Mononuclear cell (primary cell): ENCODE data around the gene KRT76. TPM values are rescaled to one million over a fixed set of nuclear protein-coding genes. Genes with fewer than 3 reads are reported as not detected.

ENCODE experiments used
- H3K27me3 ChIP-seq: 2 replicates; pipeline ENCODE4 v1.6.0; 2011; ENCODE audit warnings: low read length, control low read depth; ENCODE audit not compliant: insufficient read depth
- H3K4me1 ChIP-seq: 2 replicates; pipeline ENCODE4 v1.5.1; 2011; ENCODE audit warnings: mild to moderate bottlenecking, low read length, control low read depth; ENCODE audit not compliant: insufficient read depth
- H3K4me3 ChIP-seq: 2 replicates; pipeline ENCODE4 v1.5.1; 2011; ENCODE audit warnings: mild to moderate bottlenecking, low read length, moderate library complexity
- H3K9me3 ChIP-seq: 2 replicates; pipeline ENCODE4 v1.5.1; 2011; ENCODE audit warnings: low read depth, mild to moderate bottlenecking, control low read depth, low read length
- total RNA-seq: library from RNA; depleted of rRNA; stranded (reverse); fragments of >200 nt; gene quantifications from one replicate; pipeline ENCODE4 v1.2.3, GENCODE V29; 2012

Gene KRT76
- not detected for total RNA-seq

DNA sequence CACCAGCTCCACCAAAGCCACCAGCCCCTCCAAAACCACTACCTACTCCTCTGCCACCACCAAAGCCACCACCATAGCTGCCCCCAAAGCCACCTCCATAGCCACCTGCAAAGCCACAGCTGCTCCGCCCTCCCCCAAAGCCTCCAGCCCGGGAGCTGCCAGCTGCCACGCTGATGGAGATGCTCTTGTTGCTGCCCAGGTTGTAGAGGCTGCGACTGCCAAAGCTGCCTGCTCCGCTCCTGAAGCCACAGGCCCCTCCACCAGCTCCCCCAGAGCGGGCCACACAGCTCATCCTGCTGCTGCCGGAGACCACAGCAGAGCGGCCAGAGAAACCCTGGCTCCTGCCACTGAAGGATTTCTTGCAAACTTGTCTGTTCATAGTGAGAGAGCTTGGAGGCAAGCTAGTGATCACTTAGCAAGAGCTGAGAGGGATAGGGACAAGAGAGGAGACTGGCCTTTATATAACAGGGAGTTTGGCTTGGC, at the start of gene KRT76:
Gene KRT76, minus strand, starts transcription at position 433 of the 483 bp plus-strand sequence. Its CDS starts 54 bp downstream, at position 379.
- H3K4me1 ChIP-seq = no peaks in the 10 kb centered on the region
- no peaks in the 10 kb centered on the region for H3K9me3 ChIP-seq

DNA sequence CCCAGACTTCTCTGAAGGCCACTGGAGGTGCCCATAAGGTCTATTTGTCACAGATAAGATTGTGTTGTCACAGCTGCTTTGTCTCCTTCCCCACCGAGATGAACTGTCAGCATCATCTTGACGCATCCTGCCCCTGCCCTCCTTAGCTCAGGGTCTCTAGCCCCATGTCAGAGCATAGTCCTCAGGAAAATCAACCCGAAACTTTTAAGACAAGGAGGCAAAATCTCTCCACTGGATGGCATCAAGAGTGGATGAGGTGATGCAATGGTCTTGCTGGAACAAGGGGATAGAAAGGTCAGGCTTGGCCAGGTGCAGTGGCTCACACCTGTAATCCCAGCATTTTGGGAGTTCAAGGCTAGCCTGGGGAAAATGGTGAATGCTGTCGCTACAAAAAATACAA, 48.8 kb upstream of the KRT76 start:
- no peaks in the 10 kb centered on the region for H3K4me1 ChIP-seq
- no peak overlapping the region for H3K4me3 ChIP-seq
- H3K9me3 ChIP-seq = no peaks in the 10 kb centered on the region
- H3K27me3 ChIP-seq = no peaks in the 10 kb centered on the region

More for the DNA sequence above, at the start of gene KRT76:
- Histone ChIP-seq H3K4me3 (no peak within 1 kb of the TSS), H3K27me3 (no peaks in the 10 kb centered on the region)

DNA sequence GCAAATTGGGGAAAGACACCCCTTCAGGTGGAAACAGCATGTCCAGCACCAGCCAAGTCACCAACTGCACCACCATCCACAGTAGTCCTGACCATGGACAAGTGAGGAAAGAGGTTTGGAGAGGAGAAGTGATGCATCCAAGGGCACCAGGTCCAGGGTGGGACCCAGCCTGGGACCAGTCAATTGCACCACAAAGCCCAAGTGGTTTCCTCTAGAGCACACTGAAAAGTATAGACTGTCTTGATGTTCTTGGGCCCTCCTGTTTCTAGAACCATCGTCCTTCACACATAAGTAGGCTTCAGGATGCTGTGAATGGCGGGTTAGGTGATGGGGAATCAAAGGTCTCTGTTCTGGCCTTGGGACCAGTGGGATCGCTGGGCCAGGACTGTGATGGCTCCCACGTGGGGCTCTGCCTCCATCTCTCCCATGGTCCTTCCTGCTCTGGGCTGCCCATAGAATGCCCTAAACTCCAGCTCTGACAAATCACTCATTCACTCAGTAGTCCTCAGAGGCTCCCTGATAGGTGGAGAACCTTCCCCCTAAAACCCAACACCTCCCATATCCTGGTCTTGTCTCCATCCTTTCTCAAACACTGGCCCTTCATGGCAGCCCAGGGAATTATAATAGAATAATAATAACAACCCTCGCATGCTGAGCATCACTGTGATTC, 47.7 kb upstream of the KRT76 start:
- H3K9me3 ChIP-seq = no peaks in the 10 kb centered on the region
- H3K27me3 ChIP-seq = no peaks in the 10 kb centered on the region
- H3K4me1 ChIP-seq = no peaks in the 10 kb centered on the region
- H3K4me3 ChIP-seq = no peak overlapping the region

DNA sequence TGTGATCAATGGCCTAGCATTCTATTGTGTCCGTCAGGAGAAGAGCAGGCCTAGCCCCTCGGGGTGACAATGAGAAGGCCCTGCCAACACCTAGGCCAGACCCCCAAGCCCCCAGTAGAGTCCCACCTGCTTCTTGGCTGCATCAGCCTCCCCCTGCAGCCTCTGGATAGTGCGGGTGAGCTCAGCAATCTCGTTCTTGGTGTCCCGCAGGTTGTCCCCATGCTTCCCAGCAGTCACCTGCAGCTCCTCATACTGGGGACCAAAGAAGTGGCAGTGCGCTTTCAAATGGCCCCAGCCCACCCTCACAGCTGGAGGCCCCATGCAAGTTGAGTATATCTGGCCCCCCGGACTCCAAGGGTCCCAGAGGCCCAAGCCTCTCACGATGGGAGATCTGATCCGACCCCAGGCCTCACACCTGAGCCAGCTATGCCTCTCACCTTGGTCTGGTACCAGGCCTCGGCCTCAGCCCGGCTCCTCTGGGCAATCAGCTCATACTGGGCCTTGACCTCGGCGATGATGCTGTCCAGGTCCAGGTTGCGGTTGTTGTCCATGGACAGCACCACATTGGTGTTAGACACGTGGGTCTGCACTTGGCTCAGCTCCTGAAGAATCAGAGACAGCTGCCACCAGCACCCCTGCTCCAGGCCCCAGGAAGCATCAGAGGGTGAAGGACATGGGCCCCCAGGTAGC, 46.8 kb upstream of the KRT76 start:
- H3K9me3 ChIP-seq = no peaks in the 10 kb centered on the region
- no peaks in the 10 kb centered on the region for H3K4me1 ChIP-seq
- no peaks in the 10 kb centered on the region for H3K27me3 ChIP-seq
- H3K4me3 ChIP-seq = no peak overlapping the region

DNA sequence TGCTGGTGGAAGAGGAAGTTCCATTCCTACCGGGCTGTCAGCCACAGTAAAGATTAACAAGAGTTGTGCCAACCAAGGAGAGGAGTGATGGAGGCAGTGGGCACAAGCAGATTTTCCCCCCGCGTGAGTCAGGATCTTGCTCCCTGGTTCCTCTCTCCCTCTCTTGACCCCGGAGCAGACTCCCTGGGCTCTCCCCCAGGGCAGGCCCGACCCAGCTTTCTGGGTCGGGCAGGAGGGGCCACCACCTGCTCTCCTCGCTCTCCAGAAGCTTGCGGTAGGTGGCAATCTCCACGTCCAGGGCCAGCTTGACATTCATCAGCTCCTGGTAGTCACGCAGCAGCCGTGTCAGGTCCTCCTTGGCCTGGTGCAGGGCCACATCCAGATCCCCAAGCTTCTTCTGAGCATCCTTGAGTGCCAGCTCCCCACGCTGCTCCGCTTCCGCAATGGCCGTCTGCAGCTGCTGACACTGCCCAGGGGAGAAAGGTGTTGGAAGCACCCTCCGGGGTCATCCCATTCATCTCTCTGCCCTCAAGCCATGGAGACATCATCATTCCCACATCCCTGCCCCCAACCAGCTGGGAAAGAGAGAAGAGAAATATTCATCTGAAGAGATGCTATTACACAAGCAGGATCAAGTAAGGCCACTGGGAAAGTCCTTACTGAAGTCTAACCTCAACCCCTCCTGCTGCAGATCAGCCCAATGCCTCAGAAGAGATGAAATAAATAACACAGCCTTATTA, 45.8 kb upstream of the KRT76 start:
- Histone ChIP-seq H3K4me3 (no peak overlapping the region), H3K27me3 (no peaks in the 10 kb centered on the region), H3K9me3 (no peaks in the 10 kb centered on the region), H3K4me1 (no peaks in the 10 kb centered on the region)

DNA sequence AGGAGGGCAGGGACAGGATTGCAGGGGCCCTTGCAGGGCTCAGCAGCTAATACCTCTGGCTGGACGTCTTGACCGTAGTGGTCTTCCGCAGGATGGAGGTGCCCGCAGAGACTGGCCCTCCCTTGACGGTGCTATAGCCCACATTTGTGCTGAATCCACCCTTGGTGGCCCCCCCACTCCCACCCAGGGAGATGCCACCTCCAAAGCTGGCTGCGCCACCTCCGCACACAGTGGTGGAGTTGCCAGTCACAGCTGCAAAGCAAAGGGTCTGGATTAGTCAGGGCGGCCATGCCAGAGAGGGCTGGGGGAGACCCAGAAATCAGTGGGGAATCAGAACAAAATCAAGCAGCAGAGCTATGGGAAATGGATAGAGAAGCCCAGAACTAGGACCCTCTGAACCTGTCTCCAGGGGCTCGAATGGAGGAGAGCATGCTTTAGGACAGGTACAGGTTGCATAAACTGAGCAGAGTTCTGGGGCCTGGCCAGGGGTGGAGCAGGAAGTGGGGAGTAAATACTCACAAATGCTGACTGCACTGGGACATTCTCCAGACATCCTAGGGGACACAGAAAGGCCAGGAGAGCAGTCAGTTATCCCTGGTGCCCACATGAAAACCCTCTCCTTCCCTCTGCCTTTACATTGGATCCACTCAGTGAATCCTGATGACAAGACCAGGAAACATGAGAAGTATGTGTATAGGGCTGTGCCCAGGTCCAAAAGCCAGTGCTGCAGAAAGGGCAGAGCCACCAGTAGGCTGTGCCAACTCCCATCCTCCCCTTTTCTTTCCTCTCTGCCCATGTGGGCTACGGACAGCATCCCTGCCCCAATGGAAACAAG, 44.9 kb upstream of the KRT76 start:
- H3K27me3 ChIP-seq = no peaks in the 10 kb centered on the region

DNA sequence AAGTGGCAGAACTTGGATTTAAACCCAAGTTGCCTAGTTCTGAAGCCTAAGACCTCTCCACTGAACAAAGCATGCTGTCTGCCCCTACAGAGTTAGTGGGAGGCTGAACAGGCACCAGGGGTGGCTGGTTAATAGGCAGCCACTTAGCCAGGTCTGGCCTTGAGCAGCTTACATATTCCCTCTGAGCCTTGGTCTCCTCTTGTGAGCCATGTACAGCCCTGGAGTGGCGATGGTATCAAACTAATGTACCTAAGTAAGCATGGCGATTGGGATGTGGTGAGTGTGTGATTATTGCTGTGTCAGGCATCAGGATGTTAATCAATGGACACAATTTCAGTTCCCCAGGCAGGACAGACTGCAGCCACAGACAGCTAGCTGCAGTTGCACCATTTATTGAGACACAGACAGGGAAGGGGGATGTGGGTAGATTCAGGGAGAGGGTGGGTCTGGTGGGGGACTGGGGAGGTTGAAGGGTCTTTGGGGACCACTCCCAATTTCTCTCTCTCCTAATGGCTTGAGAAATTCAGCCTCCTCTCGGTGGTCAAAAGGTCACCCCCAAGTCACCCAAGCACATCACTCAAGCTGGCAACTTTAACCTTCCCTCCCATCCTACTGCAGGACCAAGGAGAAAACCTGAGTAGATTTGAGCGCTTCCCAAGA, 44.1 kb upstream of the KRT76 start:
- no peaks in the 10 kb centered on the region for H3K27me3 ChIP-seq
- no peaks in the 10 kb centered on the region for H3K4me1 ChIP-seq
- H3K4me3 ChIP-seq = no peak overlapping the region
- no peaks in the 10 kb centered on the region for H3K9me3 ChIP-seq

More for the DNA sequence above, 44.9 kb upstream of the KRT76 start:
- H3K9me3 ChIP-seq = no peaks in the 10 kb centered on the region
- H3K4me3 ChIP-seq = no peak overlapping the region
- H3K4me1 ChIP-seq = no peaks in the 10 kb centered on the region

DNA sequence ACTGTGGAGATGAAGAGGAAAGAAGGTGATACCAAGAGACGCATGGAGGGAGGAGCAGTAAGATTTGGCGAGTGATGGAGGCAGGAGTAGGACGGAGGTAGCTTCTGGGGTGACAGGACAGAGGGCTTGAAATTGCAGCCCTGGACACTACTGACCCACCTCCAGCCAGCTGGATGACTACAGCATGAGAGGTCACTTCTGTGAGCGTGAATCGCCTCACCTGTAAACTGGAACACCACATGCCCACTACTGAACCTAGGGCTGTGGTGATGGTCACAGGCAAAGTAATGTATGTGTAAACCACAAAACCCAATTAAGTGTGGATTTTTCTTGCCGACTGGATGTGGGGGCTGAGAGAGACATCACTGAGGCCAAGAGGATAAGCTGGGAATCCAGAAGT, 43.4 kb upstream of the KRT76 start:
- Histone ChIP-seq H3K9me3 (no peaks in the 10 kb centered on the region), H3K4me3 (no peak overlapping the region), H3K27me3 (no peaks in the 10 kb centered on the region), H3K4me1 (no peaks in the 10 kb centered on the region)

DNA sequence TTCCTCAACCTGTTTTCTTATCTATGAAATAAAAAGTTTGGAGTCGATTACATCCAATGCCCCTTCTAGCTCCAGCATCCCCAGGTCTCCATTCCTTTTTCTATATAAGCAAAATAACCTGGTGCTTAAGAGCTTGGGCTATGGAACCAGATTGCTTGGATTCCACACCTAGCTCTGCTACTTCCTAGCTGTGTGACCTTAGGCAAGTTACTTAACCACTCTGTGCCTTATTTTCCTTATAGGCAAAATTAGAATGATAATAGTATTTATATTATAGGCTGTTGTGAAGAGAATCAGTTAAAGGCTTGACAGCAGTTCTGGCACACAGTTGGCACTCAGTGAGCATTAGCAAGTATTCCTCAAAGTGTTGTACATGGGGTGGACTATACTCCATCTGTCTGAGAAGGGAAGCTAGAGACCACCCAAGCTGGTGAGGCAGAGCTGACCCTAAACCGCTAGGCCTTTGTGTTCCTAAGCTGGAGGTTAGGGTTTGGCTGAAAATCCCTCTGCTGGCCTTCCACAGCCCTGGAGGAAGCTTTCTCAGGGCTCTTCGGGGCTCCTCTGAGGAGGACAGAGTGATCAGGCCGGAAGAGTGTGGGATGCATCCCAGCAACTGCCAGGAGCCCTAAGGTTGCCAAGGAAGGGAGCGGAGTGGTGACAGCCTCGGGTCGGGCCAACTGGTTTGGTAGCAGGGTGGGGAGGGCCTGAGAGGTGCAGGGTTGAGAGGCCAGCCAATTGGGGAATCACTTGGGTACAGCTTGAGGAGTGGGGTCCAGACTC, 42.8 kb upstream of the KRT76 start:
- no peaks in the 10 kb centered on the region for H3K9me3 ChIP-seq
- H3K4me3 ChIP-seq = no peak overlapping the region
- H3K4me1 ChIP-seq = no peaks in the 10 kb centered on the region
- no peaks in the 10 kb centered on the region for H3K27me3 ChIP-seq

DNA sequence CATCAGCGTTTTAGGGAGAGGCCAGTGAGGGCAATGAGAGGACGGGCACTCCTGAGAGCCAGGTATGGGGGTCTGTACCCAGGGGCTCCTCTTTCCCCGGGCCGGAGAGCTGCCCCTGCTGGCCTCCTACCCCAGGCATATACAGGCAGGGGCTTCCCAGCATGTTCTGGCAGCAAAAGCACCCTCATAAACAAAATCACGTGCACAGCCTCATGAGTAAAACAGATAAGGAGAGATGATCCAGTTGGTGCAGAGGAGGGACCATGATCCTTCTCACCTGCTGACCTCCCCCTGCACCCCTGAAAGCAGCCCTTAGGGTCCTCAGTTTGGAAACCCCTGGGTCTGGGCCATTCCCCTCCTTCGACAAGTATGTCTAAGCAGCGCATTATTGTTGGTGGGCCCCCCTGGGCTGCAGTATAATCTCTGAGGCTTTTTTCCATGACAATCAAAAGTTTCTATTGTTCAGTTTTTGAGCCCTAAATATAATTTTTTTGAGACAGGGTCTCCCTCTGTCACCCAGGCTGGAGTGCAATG, 41.8 kb upstream of the KRT76 start:
- no peaks in the 10 kb centered on the region for H3K27me3 ChIP-seq
- H3K9me3 ChIP-seq = no peaks in the 10 kb centered on the region
- H3K4me1 ChIP-seq = no peaks in the 10 kb centered on the region
- H3K4me3 ChIP-seq = no peak overlapping the region

DNA sequence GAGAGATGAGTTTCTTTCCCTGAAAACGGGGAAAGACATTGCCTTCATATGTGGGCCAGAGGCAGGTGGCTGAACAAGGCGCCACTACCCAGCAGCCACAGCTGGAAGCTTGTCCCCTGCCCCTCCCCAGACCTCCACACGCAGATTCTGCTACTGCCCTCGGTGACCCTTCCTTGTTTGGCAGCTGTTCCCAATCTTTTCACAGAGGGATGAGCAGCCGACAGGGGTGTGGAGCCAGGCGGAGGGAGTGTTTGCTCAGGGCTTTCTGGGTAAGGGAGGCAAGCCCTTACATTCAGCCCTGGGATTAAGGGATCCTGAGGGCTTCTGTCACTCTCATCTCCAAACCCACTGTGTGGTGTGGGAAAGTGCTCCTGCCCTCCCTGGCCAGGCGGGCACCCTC, 41.2 kb upstream of the KRT76 start:
- H3K27me3 ChIP-seq = no peaks in the 10 kb centered on the region
- no peaks in the 10 kb centered on the region for H3K9me3 ChIP-seq
- H3K4me1 ChIP-seq = no peaks in the 10 kb centered on the region
- no peak overlapping the region for H3K4me3 ChIP-seq

DNA sequence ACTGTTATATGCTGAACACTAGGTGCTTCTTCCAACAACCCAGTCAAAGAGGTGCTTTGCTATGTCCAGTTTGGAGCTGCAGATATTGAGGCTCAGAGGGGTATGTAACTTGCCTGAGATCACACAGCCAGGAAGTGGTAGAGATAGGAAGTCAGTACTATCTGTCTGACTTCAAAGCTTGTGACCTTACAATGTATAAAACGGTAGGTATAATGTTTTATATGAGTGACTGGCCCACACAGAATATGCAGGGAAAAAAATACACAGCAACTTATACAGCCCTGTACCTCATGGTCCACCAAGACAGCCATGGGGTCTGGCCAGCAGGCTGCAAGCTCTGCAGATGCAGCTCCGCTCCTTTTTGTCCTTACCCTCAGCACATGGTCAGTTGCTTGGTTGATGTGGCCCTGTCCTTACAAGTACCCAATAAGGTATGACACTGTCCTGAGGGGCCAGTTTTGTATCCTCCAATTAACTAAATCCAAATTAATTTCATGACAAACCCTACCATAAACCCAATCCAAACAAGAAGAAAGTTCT, 40.6 kb upstream of the KRT76 start:
- H3K9me3 ChIP-seq = no peaks in the 10 kb centered on the region
- no peak overlapping the region for H3K4me3 ChIP-seq
- H3K27me3 ChIP-seq = no peaks in the 10 kb centered on the region
- no peaks in the 10 kb centered on the region for H3K4me1 ChIP-seq

DNA sequence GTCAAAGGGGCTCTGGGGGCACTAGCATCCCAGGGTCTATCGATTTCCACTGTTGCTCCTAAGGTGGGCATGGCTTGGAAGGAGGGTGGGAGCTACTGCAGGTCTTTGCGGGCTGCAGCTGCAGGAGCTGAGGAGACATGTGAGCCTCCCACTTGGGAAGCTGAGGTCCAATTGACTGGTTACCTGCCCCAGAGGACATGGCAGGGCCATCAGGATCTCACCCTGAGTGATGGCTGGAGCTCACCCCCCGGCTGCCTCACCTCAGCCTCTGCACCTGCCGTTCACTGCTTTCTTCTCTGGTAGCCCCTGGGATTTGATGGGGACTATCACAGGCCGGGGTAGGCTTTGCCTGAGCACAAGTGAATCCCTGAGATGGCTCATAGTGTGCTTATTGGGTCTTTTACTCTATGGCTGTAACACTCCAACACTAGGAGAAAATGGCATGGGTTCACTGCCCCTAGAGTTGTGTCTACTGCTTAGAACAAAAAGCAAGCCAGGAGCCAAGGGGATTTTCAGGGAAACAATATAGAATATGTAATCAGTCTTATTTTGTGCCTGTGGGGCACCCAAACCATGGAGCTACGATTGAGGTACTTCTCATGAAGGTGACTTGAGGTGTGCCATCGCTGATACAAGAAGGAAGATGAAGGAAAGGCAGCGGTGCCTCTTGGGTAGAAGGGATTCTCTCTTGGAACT, 40.0 kb upstream of the KRT76 start:
- Histone ChIP-seq H3K4me1 (no peaks in the 10 kb centered on the region), H3K9me3 (no peaks in the 10 kb centered on the region), H3K27me3 (no peaks in the 10 kb centered on the region), H3K4me3 (no peak overlapping the region)
